ENCODE data around the gene MCU. TPM values are rescaled to one million over a fixed set of nuclear protein-coding genes. Genes with fewer than 3 reads are reported as not detected.
"Not testable (repeated sequence)": the region's sequence is repeated elsewhere in the genome, so short reads cannot be mapped to it uniquely, and the experiment has no call there.

Gene MCU, protein sequence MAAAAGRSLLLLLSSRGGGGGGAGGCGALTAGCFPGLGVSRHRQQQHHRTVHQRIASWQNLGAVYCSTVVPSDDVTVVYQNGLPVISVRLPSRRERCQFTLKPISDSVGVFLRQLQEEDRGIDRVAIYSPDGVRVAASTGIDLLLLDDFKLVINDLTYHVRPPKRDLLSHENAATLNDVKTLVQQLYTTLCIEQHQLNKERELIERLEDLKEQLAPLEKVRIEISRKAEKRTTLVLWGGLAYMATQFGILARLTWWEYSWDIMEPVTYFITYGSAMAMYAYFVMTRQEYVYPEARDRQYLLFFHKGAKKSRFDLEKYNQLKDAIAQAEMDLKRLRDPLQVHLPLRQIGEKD
- 14.0 and 19.2 TPM in 2 replicates for total RNA-seq (2022)
- Bru-seq, nascent RNA: percentile 66 among the genes with signal in this experiment
- percentile 55 among the genes with signal in this experiment for BruChase-seq, experiment 1, labeled RNA remaining after a 6-hour chase
- BruChase-seq, experiment 2, labeled RNA remaining after a 2-hour chase: percentile 57 among the genes with signal in this experiment
- long read RNA-seq, transcript MCU-202 (8 exons, 2,949 nt): major isoform, 36 of 50 reads
- long read RNA-seq, partial matches to known transcripts: 0 of 50 reads
- long read RNA-seq, other reads (novel, unspliced or antisense): 14 of 50 reads

DNA sequence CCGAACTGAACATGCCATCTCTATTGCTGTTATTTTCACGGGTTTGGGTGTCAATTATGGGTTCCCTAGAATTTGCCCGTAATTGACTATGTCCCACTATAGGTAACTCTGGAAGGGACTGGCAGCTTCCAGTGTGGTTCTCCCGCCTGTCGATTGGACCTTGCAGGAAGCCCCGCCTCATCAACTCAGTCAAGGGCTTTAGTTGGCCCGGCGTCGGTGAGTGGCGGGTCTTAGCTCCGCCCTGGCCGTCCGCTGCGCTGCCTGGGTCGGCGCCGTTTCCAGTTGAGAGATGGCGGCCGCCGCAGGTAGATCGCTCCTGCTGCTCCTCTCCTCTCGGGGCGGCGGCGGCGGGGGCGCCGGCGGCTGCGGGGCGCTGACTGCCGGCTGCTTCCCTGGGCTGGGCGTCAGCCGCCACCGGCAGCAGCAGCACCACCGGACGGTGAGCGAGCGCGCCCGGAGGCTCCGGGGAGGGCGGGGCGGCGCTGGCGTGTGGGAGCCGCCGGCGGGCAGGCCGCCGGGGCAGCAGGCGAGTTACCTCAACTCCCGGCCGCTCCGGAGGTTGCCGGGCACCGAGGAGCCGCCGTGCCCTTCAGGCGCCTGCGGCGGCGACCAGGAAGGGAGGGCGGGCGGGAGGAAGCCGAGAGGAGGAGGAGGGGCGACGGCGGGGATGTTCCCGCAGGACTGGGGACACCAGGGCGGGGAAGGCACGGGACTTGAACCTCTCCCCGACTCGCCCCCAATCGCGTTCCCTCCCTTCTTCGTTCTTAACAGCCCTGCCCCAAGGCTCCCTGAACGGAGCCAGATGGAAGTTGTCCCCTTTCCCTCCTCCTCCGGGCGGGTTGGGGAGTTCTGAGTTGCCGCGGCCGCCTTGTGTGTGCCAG lies at the start of gene MCU:
MCU (plus strand) TSS at position 281 of the 881 bp plus-strand sequence; CDS start at position 290, 9 bp downstream.
- peak within 1 kb of the TSS; percentile 80 for H3K4me3 Mint-ChIP-seq (ENCODE audit: unreplicated experiment)
- ChIA-PET CTCF (interaction anchor here (0.5 to 7.1 kb wide), 7 partner anchors 13 to 358 kb away, joined by 3 to 95 read pairs (median 4); no protein-coding TSS in a partner anchor), POLR2A (interaction anchor here (0.6 to 4.5 kb wide), 26 partner anchors 10 to 555 kb away, joined by 3 to 70 read pairs (median 4); partner anchors contain the start of genes DNAJC9, MICU1 and NUDT13)
- no peaks in the 10 kb centered on the region for H3K27me3 Mint-ChIP-seq (ENCODE audit: insufficient read depth, unreplicated experiment)
- peak within 1 kb of the TSS; percentile 17 for H3K27ac Mint-ChIP-seq (ENCODE audit: low read depth, unreplicated experiment)
- no peaks in the 10 kb centered on the region for H3K36me3 Mint-ChIP-seq (ENCODE audit: insufficient read depth, unreplicated experiment)
- TF ChIP-seq, protein P1, sequence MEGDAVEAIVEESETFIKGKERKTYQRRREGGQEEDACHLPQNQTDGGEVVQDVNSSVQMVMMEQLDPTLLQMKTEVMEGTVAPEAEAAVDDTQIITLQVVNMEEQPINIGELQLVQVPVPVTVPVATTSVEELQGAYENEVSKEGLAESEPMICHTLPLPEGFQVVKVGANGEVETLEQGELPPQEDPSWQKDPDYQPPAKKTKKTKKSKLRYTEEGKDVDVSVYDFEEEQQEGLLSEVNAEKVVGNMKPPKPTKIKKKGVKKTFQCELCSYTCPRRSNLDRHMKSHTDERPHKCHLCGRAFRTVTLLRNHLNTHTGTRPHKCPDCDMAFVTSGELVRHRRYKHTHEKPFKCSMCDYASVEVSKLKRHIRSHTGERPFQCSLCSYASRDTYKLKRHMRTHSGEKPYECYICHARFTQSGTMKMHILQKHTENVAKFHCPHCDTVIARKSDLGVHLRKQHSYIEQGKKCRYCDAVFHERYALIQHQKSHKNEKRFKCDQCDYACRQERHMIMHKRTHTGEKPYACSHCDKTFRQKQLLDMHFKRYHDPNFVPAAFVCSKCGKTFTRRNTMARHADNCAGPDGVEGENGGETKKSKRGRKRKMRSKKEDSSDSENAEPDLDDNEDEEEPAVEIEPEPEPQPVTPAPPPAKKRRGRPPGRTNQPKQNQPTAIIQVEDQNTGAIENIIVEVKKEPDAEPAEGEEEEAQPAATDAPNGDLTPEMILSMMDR (IDR thresholded peaks at IDR 0.05; ENCODE audit: unreplicated experiment): no peak
- no peaks in the 10 kb centered on the region for H3K9me3 Mint-ChIP-seq (ENCODE audit: unreplicated experiment)
- intact Hi-C loops (cut with micrococcal nuclease): loop anchor here (1.0 to 5.0 kb wide), 2 partner anchors 125 to 328 kb away; no protein-coding TSS in a partner anchor
- no TSS peak for BruUV-seq (replicated peaks)
- peaks cover 46% of the 10 kb centered on the region for H3K4me1 Mint-ChIP-seq (ENCODE audit: insufficient read depth, unreplicated experiment)
- DNase-seq (ENCODE audit: unreplicated experiment): peak; percentile 96

DNA sequence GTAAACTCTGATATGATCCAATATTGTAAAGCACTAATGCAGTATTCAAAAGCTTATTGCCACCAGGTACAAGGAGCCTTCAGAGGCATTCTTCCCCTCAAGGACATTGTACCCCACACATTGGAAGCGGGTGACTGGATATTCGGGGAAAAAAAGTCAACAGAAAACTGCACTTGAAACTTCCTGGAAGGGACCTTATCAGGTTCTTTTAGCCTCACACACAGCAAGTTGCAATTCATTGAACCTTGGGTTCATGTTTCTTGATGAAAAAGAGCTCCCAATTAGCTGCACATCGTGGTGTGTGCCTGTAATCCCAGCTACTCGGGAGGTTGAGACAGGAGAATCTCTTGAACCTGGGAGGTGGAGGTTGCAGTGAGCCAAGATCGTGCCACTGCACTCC lies 49.6 kb upstream of the MCU start:
- Mint-ChIP-seq H3K27me3 (ENCODE audit: insufficient read depth, unreplicated experiment) (no peaks in the 10 kb centered on the region), H3K36me3 (ENCODE audit: insufficient read depth, unreplicated experiment) (no peaks in the 10 kb centered on the region), H3K27ac (ENCODE audit: low read depth, unreplicated experiment) (no peak overlapping the region), H3K9me3 (ENCODE audit: unreplicated experiment) (no peaks in the 10 kb centered on the region), H3K4me3 (ENCODE audit: unreplicated experiment) (no peak overlapping the region), H3K4me1 (ENCODE audit: insufficient read depth, unreplicated experiment) (no peaks in the 10 kb centered on the region)
- BruUV-seq (replicated peaks): no TSS peak
- POLR2A ChIA-PET: interaction anchor here (1.2 to 1.6 kb wide), 2 partner anchors 11 to 18 kb away, joined by 3 to 6 read pairs; no protein-coding TSS in a partner anchor
- CTCF ChIA-PET: interaction anchor here (0.7 to 1.1 kb wide), 2 partner anchors 30 to 42 kb away, joined by 3 read pairs; no protein-coding TSS in a partner anchor
- TF ChIP-seq, protein P1 (IDR thresholded peaks at IDR 0.05; ENCODE audit: unreplicated experiment): no peak
- DNase-seq (ENCODE audit: unreplicated experiment): no peak
- intact Hi-C loops (cut with micrococcal nuclease): no loop called here

DNA sequence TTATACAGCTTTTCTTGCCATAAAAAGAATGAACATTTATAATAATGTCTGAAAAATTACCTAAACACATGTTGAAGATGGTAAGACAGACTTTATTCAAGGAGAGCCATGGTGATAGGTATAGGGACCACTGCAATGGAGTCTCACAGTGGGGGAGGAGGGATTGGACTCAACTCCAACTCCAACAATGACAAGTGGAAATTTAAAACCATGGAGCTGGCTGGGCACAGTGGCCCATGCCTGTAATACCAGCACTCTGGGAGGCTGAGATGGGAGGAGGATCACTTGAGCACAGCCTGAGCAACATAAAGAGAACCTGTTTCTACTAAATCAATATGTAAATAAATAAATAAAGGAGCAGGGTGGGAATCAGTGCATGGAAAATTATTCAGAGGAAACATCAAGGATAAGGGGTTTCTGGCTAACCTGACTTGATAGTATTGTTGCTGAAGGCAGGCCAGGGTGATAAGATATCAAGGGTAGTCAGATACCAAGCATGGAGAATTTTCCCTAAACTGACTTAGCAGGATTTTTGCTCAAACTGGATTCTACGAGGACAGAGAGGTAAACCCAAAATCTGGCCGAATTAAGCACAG lies 46.6 kb upstream of the MCU start:
- POLR2A ChIA-PET: interaction anchor here (1.1 kb wide), 1 partner anchor 31 kb away, joined by 4 read pairs; no protein-coding TSS in a partner anchor
- H3K27me3 Mint-ChIP-seq (ENCODE audit: insufficient read depth, unreplicated experiment): no peaks in the 10 kb centered on the region
- CTCF ChIA-PET: interaction anchor here (0.6 to 0.9 kb wide), 2 partner anchors 224 to 225 kb away, joined by 3 to 4 read pairs; no protein-coding TSS in a partner anchor
- no peaks in the 10 kb centered on the region for H3K36me3 Mint-ChIP-seq (ENCODE audit: insufficient read depth, unreplicated experiment)
- BruUV-seq (replicated peaks): no TSS peak
- intact Hi-C loops (cut with micrococcal nuclease): no loop called here
- DNase-seq (ENCODE audit: unreplicated experiment): no peak
- H3K9me3 Mint-ChIP-seq (ENCODE audit: unreplicated experiment): no peaks in the 10 kb centered on the region
- no peaks in the 10 kb centered on the region for H3K4me1 Mint-ChIP-seq (ENCODE audit: insufficient read depth, unreplicated experiment)
- H3K4me3 Mint-ChIP-seq (ENCODE audit: unreplicated experiment): no peak overlapping the region
- no peak overlapping the region for H3K27ac Mint-ChIP-seq (ENCODE audit: low read depth, unreplicated experiment)
- TF ChIP-seq, protein P1 (IDR thresholded peaks at IDR 0.05; ENCODE audit: unreplicated experiment): no peak

DNA sequence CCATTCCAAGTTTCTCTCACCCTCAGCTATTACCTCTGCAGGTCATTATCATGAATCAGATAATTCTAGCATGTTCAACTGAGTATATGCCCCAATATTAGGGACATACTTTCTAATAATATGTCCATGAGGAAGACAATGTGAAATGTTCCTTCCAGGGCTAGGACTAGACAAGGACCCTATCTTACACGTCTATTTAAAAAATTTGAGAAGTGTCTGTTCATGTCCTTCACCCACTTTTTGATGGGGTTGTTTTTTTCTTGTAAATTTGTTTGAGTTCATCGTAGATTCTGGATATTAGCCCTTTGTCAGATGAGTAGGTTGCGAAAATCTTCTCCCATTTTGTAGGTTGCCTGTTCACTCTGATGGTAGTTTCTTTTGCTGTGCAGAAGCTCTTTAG lies 45.0 kb upstream of the MCU start:
- H3K27ac Mint-ChIP-seq (ENCODE audit: low read depth, unreplicated experiment); H3K4me3 Mint-ChIP-seq (ENCODE audit: unreplicated experiment); DNase-seq (ENCODE audit: unreplicated experiment); POLR2A ChIA-PET; BruUV-seq (replicated peaks); H3K27me3 Mint-ChIP-seq (ENCODE audit: insufficient read depth, unreplicated experiment); H3K36me3 Mint-ChIP-seq (ENCODE audit: insufficient read depth, unreplicated experiment); H3K4me1 Mint-ChIP-seq (ENCODE audit: insufficient read depth, unreplicated experiment); H3K9me3 Mint-ChIP-seq (ENCODE audit: unreplicated experiment); intact Hi-C loops (cut with micrococcal nuclease): not testable (repeated sequence)
- CTCF ChIA-PET: interaction anchor here (0.6 kb wide), 1 partner anchor 229 kb away, joined by 3 read pairs; no protein-coding TSS in a partner anchor

Measured in MCF 10A (cell line).